GM10248 (cell line): ENCODE measurements around the gene LRBA.
A peak's percentile ranks its signal among the peaks of the same experiment; 100 is the strongest.

Experiments
- CTCF ChIA-PET: fragments of 300-600 bp; sonication (Branson Sonifier 250); formaldehyde crosslinking; extraction: SDS; loops from one replicate; lab custom pipeline; 2021; ENCODE audit warnings: antibody characterized with exemption; lab: Yijun Ruan, JAX
- POLR2A ChIA-PET: fragments of 350-650 bp; sonication (Branson Sonifier 250); formaldehyde crosslinking; extraction: SDS; loops from one replicate; lab custom pipeline; 2020; ENCODE audit warnings: antibody characterized with exemption; lab: Yijun Ruan, JAX
- DNase-seq: peaks from one replicate; pipeline ENCODE4 v3.0.0; 2012; ENCODE audit errors: extremely low spot score
- TF ChIP-seq, protein P1 (sequence below): IDR thresholded peaks from 2 replicates; pipeline ENCODE4 v1.5.1; 2012; ENCODE audit warnings: mild to moderate bottlenecking, low read depth; ENCODE audit errors: extremely low read depth, missing control alignments, control extremely low read depth

Gene LRBA

DNA sequence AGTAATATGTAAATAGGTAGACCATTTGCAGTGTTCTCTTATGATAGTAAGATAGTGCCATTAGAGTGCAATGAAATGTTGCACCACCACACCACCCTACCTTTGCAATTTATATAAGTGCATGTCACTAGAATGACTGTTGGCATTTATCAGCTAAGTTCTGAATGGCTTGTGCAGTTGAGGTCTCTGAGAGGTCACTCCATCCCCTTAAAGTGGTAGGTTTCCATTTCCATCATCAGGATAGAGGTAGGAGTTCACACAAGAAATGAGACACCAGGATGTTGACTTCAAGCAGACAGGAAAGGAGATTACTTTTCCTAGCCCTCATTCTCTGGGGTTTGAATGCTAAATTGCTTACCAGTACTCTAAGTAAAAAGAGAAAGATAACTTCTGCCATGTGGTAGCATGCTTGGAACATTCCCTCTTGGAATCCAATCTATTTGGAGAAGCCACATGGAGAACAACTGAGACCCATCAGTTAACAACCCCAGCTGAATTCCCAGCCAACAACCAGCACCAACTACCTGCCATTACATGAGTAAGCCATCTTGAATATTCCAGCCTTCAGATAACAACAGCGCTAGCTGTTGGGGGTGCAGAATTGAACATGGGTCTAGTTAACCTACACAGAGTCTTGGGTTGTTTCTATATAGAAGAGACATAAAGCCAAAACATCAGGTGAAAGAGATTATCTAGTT lies 6.7 kb upstream of the LRBA start:
- CTCF ChIA-PET: interaction anchor here (1.1 kb wide), 1 partner anchor 52 kb away, joined by 3 read pairs; no protein-coding TSS in a partner anchor

GRCh38 chr4:151015459-151016347 lies 619 bp upstream of the LRBA start:
- TF ChIP-seq, protein P1, sequence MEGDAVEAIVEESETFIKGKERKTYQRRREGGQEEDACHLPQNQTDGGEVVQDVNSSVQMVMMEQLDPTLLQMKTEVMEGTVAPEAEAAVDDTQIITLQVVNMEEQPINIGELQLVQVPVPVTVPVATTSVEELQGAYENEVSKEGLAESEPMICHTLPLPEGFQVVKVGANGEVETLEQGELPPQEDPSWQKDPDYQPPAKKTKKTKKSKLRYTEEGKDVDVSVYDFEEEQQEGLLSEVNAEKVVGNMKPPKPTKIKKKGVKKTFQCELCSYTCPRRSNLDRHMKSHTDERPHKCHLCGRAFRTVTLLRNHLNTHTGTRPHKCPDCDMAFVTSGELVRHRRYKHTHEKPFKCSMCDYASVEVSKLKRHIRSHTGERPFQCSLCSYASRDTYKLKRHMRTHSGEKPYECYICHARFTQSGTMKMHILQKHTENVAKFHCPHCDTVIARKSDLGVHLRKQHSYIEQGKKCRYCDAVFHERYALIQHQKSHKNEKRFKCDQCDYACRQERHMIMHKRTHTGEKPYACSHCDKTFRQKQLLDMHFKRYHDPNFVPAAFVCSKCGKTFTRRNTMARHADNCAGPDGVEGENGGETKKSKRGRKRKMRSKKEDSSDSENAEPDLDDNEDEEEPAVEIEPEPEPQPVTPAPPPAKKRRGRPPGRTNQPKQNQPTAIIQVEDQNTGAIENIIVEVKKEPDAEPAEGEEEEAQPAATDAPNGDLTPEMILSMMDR: no peak
- CTCF ChIA-PET: interaction anchor here (0.8 to 2.0 kb wide), 3 partner anchors 14 to 42 kb away, joined by 3 to 7 read pairs (median 4); no protein-coding TSS in a partner anchor
- peak; percentile 90 for DNase-seq
- POLR2A ChIA-PET: interaction anchor here (0.5 to 0.7 kb wide), 2 partner anchors 78 to 149 kb away, joined by 4 read pairs; no protein-coding TSS in a partner anchor

More for the DNA sequence above, 6.7 kb upstream of the LRBA start:
- POLR2A ChIA-PET: no interaction called here
- no peak for DNase-seq
- TF ChIP-seq, protein P1: no peak

DNA sequence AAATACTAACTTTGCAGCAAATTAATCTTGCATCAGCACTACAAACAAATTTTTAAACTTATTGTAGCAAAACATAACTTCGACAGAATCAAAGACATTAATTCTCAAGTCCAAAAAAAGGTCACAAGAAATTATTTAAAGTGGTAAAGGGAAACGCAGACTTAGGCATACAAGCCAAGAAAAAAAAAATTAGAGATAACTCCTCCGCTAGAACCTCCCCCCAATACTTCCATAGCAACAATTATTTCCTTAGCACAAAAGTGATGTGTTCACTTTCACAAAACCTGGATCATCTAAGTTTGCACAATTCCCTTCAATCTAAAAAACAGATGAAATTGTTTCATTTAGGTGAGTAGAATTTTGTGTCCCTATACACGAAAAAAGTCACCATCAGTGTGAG lies 1.1 kb downstream of the LRBA start:
- POLR2A ChIA-PET: interaction anchor here (0.6 to 1.0 kb wide), 2 partner anchors 85 to 122 kb away, joined by 3 to 5 read pairs; no protein-coding TSS in a partner anchor
- DNase-seq: no peak
- CTCF ChIA-PET: interaction anchor here (1.4 kb wide), 1 partner anchor 10 kb away, joined by 4 read pairs; no protein-coding TSS in a partner anchor
- TF ChIP-seq, protein P1: no peak

GRCh38 chr4:151013491-151013890 lies 1.6 kb downstream of the LRBA start:
- DNase-seq: no peak
- CTCF ChIA-PET: interaction anchor here (0.9 to 1.4 kb wide), 2 partner anchors 9 to 15 kb away, joined by 3 to 4 read pairs; no protein-coding TSS in a partner anchor

DNA sequence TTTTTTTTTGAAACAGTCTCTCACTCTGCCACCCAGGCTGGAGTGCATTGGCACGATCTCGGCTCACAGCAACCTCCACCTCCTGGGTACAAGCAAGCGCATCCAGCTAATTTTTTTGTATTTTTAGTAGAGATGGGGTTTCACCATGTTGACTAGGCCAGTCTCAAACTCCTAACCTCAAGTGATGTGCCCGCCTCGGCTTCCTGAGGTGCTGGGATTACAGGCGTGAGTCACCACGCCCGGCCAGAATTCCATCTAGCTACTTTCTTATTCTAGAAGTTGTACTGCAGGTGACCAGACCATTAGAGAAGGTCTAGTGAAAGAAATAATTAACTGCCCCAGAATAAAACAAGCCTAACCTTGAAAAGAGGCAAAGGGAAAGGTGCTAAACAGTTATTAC lies 2.3 kb downstream of the LRBA start:
- ChIA-PET CTCF (interaction anchor here (0.6 to 0.9 kb wide), 3 partner anchors 16 to 661 kb away, joined by 3 read pairs; no protein-coding TSS in a partner anchor), POLR2A (interaction anchor here (1.0 kb wide), 1 partner anchor 86 kb away, joined by 3 read pairs; no protein-coding TSS in a partner anchor)
- no peak for DNase-seq
- TF ChIP-seq, protein P1: no peak

More at GRCh38 chr4:151013491-151013890, 1.6 kb downstream of the LRBA start:
- TF ChIP-seq, protein P1: no peak
- POLR2A ChIA-PET: interaction anchor here (0.6 to 1.0 kb wide), 2 partner anchors 85 to 122 kb away, joined by 3 to 5 read pairs; no protein-coding TSS in a partner anchor

DNA sequence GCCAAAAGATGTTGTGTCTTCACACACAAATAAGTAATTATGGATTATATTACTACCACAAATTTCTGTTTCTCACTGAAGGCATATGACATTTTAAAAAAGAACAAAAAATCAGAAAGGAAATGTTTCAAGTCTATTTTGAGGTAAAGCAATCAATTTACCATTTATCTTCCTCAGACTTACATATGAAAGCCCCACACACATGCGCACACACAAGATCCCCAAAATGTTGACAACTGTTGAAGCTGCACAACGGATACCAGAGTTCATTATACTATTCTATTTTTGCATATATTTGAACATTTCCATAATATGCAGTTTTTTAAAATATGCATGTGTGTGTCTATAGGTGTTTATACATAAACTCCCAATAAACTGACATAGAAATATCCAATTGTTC lies 2.7 kb downstream of the LRBA start:
- CTCF ChIA-PET: interaction anchor here (0.6 to 1.0 kb wide), 3 partner anchors 13 to 660 kb away, joined by 3 read pairs; no protein-coding TSS in a partner anchor
- TF ChIP-seq, protein P1: no peak
- DNase-seq: no peak
- POLR2A ChIA-PET: no interaction called here
